Right ventricle myocardium superior (tissue), 1 donor: Measurements from ENCODE around the gene ADIPOR2. TPM values are rescaled to one million over a fixed set of nuclear protein-coding genes. Genes with fewer than 3 reads are reported as not detected.

Experiments
- ATAC-seq: fragments of 200-7000 bp; cut with Tn5 transposase; one replicate; pipeline ENCODE4 v1.9.1; 2020; ENCODE audit warnings: mild to moderate bottlenecking; ENCODE audit not compliant: poor library complexity
- DNase-seq: peaks from one replicate; pipeline ENCODE4 v3.0.0-alpha.2; 2020
- intact Hi-C: fragments of 100-400 bp; cut with DNase I; formaldehyde crosslinking; loops from one replicate; pipeline ENCODE4 v1.11.2; 2022
- microRNA-seq: library from miRNA; unstranded; fragments of <30 nt; microRNA quantifications from one replicate; pipeline ENCODE4 v1.2.0, GENCODE V29; 2020
- total RNA-seq: library from RNA; stranded (reverse); fragmentation: NEBNext Ultra II Directional; extraction: Animal tissue kit (Norgen Biotek cat#: 25700); gene quantifications from one replicate; pipeline ENCODE4 v1.2.1, GENCODE V29; 2021
- donor health status: DM: no; HTN: yes; CAD: no; lungs with severe emphysema.

Gene ADIPOR2
- total RNA-seq, 1 donor from 2014 or later: 30.8 TPM

DNA sequence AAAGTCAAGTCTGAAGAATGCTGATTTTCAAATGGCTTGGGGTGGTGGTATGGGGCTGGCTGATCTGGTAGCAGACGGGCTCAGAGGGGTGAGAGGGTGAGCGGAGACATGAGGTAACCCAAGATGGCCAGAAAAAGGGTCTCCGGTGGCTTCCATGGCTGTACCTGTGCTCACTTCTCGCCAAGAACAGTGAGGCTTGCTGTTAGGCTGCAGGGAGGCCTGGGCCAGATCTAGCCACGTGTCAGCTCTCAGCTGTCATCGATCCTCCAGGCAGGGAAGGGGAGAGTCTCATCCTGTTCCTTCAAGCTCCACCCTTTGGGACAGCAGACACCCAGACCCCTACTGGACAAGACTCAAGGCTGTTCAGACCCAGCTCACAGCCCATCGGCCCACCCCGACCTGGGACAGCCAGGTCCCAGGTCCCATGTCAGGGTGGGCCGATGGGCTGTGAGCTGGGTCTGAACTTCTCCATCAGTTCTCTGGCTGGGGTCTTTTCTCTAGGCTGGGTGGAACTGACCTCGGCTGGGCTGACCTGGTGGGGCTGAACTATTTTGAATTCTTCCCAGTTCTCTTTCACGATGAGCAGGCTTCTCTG is 138.5 kb downstream of the ADIPOR2 start:
- no peak for ATAC-seq
- DNase-seq: peak; percentile 29
- intact Hi-C loops: no loop called here

DNA sequence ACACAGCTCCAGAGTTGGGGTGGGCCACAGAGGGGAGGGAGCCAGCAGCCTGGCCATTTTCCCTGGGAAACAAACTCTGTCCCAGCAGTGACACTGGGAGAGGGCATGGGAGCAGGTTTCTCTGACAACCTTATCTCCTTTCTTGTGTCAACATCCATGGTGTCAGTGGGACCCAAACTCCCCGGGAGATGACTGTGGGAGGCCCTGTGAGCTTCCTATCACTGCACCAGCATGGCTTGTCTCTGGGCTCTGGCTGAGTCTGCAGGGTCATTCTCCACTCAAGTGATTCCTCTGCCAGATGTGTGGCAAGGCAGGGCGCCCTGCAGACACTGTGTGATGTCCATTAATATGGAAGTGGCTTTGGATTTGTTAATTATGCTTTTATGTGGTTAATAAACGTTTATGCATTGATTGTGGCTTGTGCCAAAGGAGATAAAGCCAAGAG is 139.6 kb downstream of the ADIPOR2 start:
- ATAC-seq (no peak), DNase-seq (no peak)
- intact Hi-C loops: no loop called here

GRCh38 chr12:1830981-1831963 is 140.4 kb downstream of the ADIPOR2 start:
- ATAC-seq (peak; percentile 80), DNase-seq (peak; percentile 64)
- intact Hi-C loops: no loop called here

- intact Hi-C loops: no loop called here
- DNase-seq: no peak
- ATAC-seq: no peak
Measured at GRCh38 chr12:1832801-1833595, 142.1 kb downstream of the ADIPOR2 start.

DNA sequence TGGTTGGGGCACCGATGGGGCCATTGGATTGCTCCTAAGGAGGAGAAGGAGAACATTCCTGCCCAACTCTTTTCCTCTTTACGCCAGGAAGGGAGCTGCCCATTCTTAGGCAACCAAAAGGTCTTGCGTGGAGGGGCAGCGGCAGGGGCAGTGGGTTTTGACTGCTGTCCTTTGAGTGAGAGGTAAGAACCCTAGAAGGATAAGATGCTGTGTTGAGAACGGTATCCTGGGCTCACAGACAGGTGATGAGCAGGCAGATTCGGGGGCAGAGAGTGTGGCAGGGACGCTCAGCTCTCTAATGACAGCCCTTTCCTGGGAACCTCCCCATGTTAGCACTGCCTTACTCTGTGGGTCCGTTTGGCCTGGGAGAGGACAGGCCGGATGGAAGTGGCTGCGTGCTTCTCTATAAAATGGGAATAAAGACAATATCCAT is 142.7 kb downstream of the ADIPOR2 start:
- ATAC-seq (no peak), DNase-seq (peak; percentile 13)
- intact Hi-C loops: no loop called here

- no peak for ATAC-seq
- intact Hi-C loops: no loop called here
- DNase-seq: no peak
Measured at GRCh38 chr12:1834186-1834925, 143.5 kb downstream of the ADIPOR2 start.

DNA sequence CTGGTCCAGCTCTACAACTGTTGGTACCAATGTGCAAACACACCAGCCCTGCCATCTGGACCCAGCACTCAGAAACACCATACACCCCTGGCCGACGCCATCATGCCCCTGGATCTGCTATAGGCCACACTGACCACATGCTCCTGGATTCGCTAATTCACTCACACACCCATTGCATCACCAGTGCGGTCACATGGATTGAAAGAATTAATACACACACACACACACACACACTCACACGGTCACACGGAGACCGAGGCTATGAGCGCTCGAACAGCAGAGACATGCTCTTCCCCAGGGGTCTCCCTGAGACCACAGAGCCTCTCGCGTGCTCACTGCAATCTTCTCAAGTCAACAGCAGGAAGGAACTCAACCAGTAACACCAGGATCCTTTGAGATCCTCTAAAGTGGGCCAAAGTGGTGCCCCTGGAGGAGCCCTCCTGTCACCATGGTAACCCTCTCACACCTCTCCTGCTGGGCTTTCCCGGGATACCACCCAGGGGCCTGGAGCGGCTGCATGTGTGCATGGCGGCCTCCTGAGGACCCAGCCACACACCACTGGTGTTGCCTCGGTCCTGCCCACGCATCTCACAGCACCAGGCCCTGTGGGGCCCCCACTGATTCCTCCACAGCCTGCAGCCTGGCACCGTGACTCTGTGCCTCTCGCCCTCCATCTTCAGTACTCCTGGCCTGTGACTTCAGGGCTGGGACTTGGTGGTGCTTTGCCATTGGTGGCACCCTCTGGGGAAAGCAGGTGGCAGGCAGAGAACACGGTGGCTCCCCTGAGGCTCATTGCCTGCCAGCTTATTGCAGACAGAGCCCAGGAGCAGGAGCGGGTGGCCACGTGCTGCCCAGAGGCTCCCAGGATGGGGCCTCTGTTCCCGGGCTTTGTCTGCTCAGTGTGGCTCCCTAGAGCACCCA is 144.6 kb downstream of the ADIPOR2 start:
- ATAC-seq (no peak), DNase-seq (no peak)
- intact Hi-C loops: no loop called here

- no peak for ATAC-seq
- intact Hi-C loops: no loop called here
- no peak for DNase-seq
Measured at GRCh38 chr12:1836241-1836803, 145.5 kb downstream of the ADIPOR2 start.

GRCh38 chr12:1836854-1837421 is 146.1 kb downstream of the ADIPOR2 start:
- DNase-seq: no peak
- ATAC-seq: no peak
- intact Hi-C loops: no loop called here

- ATAC-seq (no peak), DNase-seq (no peak)
- intact Hi-C loops: no loop called here
Measured at GRCh38 chr12:1837541-1838204, 146.8 kb downstream of the ADIPOR2 start.

Small RNA genes within 50 kb of the gene (microRNA-seq; reads per million reads assigned to microRNA genes)
- gene MIR3649: not detected

Other genes with a start within 250 kb of the ADIPOR2 start
- gene FBXL14, start 96.5 kb upstream of the ADIPOR2 start, total RNA-seq: 7.0 TPM
- 3.2 TPM for gene WNT5B, start 61.8 kb upstream of the ADIPOR2 start, total RNA-seq
- gene LRTM2, start 129.5 kb downstream of the ADIPOR2 start, total RNA-seq: not detected
- 1.0 TPM for gene CACNA2D4, start 227.6 kb downstream of the ADIPOR2 start, total RNA-seq